ENCODE results near the gene TAS2R60.

Gene TAS2R60

DNA sequence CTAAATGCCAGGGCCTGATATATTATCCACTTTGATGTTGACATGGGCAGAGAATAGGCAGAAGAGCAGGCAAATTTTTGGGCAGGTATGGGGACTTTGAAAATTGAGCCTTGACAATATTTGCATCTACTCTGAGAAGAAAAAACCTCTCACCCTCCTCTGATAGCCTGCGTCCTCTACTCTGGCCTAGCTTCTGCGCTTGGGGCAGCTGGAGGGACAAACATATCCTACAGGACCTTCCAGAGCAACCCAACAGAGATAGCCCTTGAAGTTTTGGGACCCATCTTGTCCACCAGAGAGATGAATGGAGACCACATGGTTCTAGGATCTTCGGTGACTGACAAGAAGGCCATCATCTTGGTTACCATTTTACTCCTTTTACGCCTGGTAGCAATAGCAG lies at the start of gene TAS2R60:
Gene TAS2R60, plus strand, starts transcription at position 301 of the 400 bp plus-strand sequence. Its CDS starts 0 bp downstream, at position 301.
- no peak for TF ChIP-seq CTCF (IDR thresholded peaks at IDR 0.05; ENCODE audit: borderline replicate concordance, insufficient read depth, low read depth, low read length)
- H3K4me3 ChIP-seq (ENCODE audit: low read depth, low read length): no peak within 1 kb of the TSS

DNA sequence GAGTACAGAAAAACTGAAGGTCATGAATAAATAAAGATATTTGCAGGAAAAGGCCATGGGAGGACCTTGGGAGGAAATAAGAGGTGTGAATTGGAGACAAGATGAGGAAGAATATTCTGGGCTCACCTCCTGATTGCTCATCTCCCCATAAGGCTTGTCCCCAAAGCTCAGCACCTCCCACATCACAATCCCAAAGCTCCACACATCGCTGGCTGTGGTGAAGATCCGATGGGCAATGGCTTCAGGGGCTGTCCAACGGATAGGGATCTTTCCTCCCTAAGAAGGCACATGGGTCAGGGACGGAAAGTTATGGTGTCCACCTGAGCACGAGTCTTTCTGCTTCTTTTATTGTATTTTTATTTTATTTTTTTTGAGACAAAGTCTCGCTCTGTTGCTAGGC lies 49.2 kb upstream of the TAS2R60 start:
- H3K4me3 ChIP-seq (ENCODE audit: low read depth, low read length): no peak overlapping the region
- no peak for TF ChIP-seq CTCF (IDR thresholded peaks at IDR 0.05; ENCODE audit: borderline replicate concordance, insufficient read depth, low read depth, low read length)

DNA sequence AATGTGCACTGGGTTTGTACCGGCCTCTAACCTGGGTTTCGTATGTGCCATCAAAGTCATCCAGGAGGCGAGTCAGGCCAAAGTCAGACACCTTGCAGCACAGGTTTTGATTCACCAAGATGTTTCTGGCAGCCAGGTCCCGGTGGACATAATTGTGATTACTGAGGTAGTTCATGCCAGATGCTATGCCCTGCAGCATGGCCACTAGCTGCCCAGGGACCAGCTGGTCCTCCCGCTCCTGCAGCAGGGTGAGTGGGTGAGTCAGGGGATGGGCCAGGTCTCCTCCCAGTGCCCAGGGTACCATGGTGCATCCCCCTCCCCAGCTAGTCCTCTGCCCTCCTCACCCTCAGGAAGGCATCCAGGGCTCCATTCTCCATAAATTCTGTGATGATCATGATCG lies 48.5 kb upstream of the TAS2R60 start:
- no peak for TF ChIP-seq CTCF (IDR thresholded peaks at IDR 0.05; ENCODE audit: borderline replicate concordance, insufficient read depth, low read depth, low read length)
- no peak overlapping the region for H3K4me3 ChIP-seq (ENCODE audit: low read depth, low read length)

DNA sequence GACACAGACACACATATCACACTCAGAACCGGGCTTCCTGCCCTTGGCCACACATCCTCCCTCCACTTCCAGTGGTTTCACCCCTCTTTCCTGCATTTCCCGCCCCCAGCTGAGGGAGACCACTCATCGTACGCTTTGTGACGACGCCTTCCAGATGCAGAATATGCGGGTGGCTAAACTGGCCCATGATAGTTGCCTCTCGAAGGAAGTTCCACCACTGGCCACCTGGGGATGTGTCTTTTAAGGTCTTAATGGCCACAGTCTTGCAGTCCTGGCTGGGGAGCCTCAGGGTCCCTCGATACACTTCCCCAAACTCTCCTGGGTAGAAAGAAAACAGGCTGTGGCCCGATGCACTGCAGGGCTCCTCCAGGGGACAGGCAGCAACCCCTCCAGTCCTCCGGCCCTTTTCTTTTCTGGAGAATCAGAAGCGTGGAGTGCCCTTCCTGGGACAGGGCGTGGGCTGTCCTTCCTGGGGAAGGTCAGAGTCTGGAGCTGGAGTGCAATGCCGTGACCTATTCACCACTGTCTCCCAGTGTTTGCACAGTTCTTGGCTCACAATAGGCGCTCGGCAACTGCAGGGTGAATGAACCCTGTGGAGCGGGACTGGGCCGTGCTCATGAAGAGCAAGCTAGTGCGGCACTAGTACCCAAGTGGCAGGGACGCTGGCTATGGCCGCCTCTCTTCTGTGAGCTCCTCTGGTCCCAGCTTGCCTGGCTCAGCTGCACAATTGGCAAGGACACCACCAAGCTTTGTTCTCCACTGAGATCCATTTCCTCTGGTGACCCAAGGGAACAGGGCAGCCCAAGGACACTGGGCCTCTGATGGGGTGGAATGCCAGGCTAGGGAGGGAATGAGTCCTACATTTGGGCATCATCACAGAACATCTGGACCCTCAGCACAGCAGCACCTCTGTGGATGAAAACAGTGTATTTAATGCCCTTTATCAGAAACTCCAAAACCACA lies 47.8 kb upstream of the TAS2R60 start:
- H3K4me3 ChIP-seq (ENCODE audit: low read depth, low read length): no peak overlapping the region
- 0 out of 2 replicates have a peak, but pooled peaks have one; percentile 26 for TF ChIP-seq CTCF (IDR thresholded peaks at IDR 0.05; ENCODE audit: borderline replicate concordance, insufficient read depth, low read depth, low read length)

- H3K4me3 ChIP-seq (ENCODE audit: low read depth, low read length): no peak overlapping the region
- TF ChIP-seq CTCF (IDR thresholded peaks at IDR 0.05; ENCODE audit: borderline replicate concordance, insufficient read depth, low read depth, low read length): no peak
These were observed 47.1 kb upstream of the TAS2R60 start for GRCh38 chr7:143396182-143396581.

GRCh38 chr7:143396625-143397556 lies 46.4 kb upstream of the TAS2R60 start:
- no peak for TF ChIP-seq CTCF (IDR thresholded peaks at IDR 0.05; ENCODE audit: borderline replicate concordance, insufficient read depth, low read depth, low read length)
- H3K4me3 ChIP-seq (ENCODE audit: low read depth, low read length): no peak overlapping the region

All from GM12875 (cell line).